HL-60 (cell line): ENCODE data around the gene HERC2.

Experiments used
- CTCF ChIP-seq: IDR thresholded peaks from one replicate; pipeline ENCODE4 v1.5.1; 2011; ENCODE audit warnings: low read length, control low read depth, inconsistent platforms; ENCODE audit not compliant: insufficient read depth
- GABPA ChIP-seq: IDR thresholded peaks from 2 replicates; pipeline ENCODE4 v1.6.1; 2012; ENCODE audit warnings: low read depth

GRCh38 chr15:28117432-28117990 lies 204.5 kb downstream of the HERC2 start:
- TF ChIP-seq CTCF (no peak), GABPA (no peak)
